MM.1S (cell line): ENCODE data around the gene CCNJL.

ENCODE experiments used
- CTCF ChIP-seq: fragments of 300-600 bp; sonication (generic); IDR thresholded peaks from 2 replicates; pipeline ENCODE4 v1.5.1; 2016; ENCODE audit warnings: antibody characterized with exemption, low read length, mixed read lengths
- EZH2 ChIP-seq: fragments of 300-600 bp; sonication (generic); optimal IDR thresholded peaks from 2 replicates; pipeline ENCODE3; 2017; ENCODE audit warnings: low read depth, mild to moderate bottlenecking, antibody characterized with exemption, low read length, mixed read lengths
- EZH2phosphoT487 ChIP-seq: fragments of 300-600 bp; sonication (generic); IDR thresholded peaks from 2 replicates; pipeline ENCODE4 v1.6.1; 2018; ENCODE audit warnings: antibody characterized with exemption, low read length

GRCh38 chr5:160209917-160210316 lies 102.4 kb downstream of the CCNJL start:
- TF ChIP-seq CTCF, result no peak
- no peak for TF ChIP-seq EZH2phosphoT487
- no peak for TF ChIP-seq EZH2
